B cell (primary cell): ENCODE data around the gene LYRM1. TPM values are rescaled to one million over a fixed set of nuclear protein-coding genes. Genes with fewer than 3 reads are reported as not detected.

Experiments
- ATAC-seq: fragments of 200-7000 bp; cut with Tn5 transposase; one replicate; pipeline ENCODE4 v1.10.0; 2021; ENCODE audit warnings: low read depth, mild to moderate bottlenecking, moderate number of reproducible peaks, moderate library complexity
- CTCF ChIA-PET: fragments of 350-600 bp; sonication (Branson Sonifier 250); formaldehyde crosslinking; loops from one replicate; lab custom pipeline; 2021; ENCODE audit warnings: antibody characterized with exemption, inconsistent platforms; lab: Charles Lee
- POLR2A ChIA-PET: fragments of 350-600 bp; sonication (Branson Sonifier 250); formaldehyde crosslinking; loops from one replicate; lab custom pipeline; 2021; ENCODE audit warnings: antibody characterized with exemption; lab: Charles Lee
- DNase-seq: peaks from one replicate; pipeline ENCODE4 v3.0.0; 2013
- H2AFZ ChIP-seq: 2 replicates; pipeline ENCODE4 v1.6.1; 2012; ENCODE audit warnings: mild to moderate bottlenecking, low read depth, low read length; ENCODE audit not compliant: insufficient read depth, poor library complexity, severe bottlenecking
- H3K27ac ChIP-seq, 2 donors: 1 replicate in 1 of 2; 2 replicates in 1 of 2; pipeline ENCODE4 v1.5.1; 2012 to 2013; ENCODE audit warnings: low read length in 2 of 2, mild to moderate bottlenecking in 2 of 2, moderate library complexity in 1 of 2
- H3K27me3 ChIP-seq, 4 experiments: fragments of 200-600 bp in 1 of 4; sonication (generic) in 1 of 4; replicated peaks in 1 of 4; 1 replicate in 2 of 4; 2 replicates in 2 of 4; pipeline versions ENCODE4 v1.6.1 to v1.7.0; 2013 to 2016; ENCODE audit warnings: low read length in 3 of 4, mild to moderate bottlenecking in 2 of 4, mixed read lengths in 1 of 4, moderate library complexity in 1 of 4; ENCODE audit not compliant: insufficient read depth in 4 of 4, control insufficient read depth in 3 of 4; ENCODE audit errors: control extremely low read depth in 1 of 4
- H3K36me3 ChIP-seq, 2 experiments: replicated peaks in 1 of 2; 1 replicate in 1 of 2; 2 replicates in 1 of 2; pipeline versions ENCODE4 v1.6.1 to v1.7.1; 2013; ENCODE audit warnings: low read length in 1 of 2; ENCODE audit not compliant: insufficient read depth in 2 of 2, control insufficient read depth in 1 of 2; ENCODE audit errors: control extremely low read depth in 1 of 2, extremely low read depth in 1 of 2
- H3K4me1 ChIP-seq, 2 donors: fragments of 200-600 bp in 1 of 2; sonication (generic) in 1 of 2; 1 replicate in 1 of 2; 2 replicates in 1 of 2; pipeline versions ENCODE4 v1.5.1 to v1.6.1; 2013 to 2017; ENCODE audit warnings: low read length in 2 of 2; ENCODE audit not compliant: control insufficient read depth in 2 of 2, insufficient read depth in 2 of 2
- H3K4me2 ChIP-seq: replicated peaks from 2 replicates; pipeline ENCODE3; 2012; ENCODE audit warnings: mild to moderate bottlenecking, low read depth, low read length; ENCODE audit not compliant: poor library complexity, severe bottlenecking
- H3K4me3 ChIP-seq, 5 experiments: fragments of 200-600 bp in 1 of 5; sonication (generic) in 1 of 5; 1 replicate in 3 of 5; 2 replicates in 2 of 5; pipeline versions ENCODE4 v1.5.1 to v1.7.0; 2011 to 2016; ENCODE audit warnings: low read length in 4 of 5, mild to moderate bottlenecking in 4 of 5, low read depth in 2 of 5, control low read depth in 1 of 5, moderate library complexity in 1 of 5; ENCODE audit not compliant: insufficient read depth in 1 of 5; ENCODE audit errors: control extremely low read depth in 1 of 5, extremely low read depth in 1 of 5
- H3K79me2 ChIP-seq: fragments of 200-600 bp; sonication (generic); one replicate; pipeline ENCODE4 v1.6.0; 2016; ENCODE audit warnings: low read length; ENCODE audit not compliant: control insufficient read depth, insufficient read depth
- H3K9ac ChIP-seq: fragments of 200-600 bp; sonication (generic); 2 replicates; pipeline ENCODE4 v1.6.1; 2017; ENCODE audit warnings: mild to moderate bottlenecking, low read length, moderate library complexity
- H3K9me3 ChIP-seq, 3 donors: one replicate each; pipeline versions ENCODE4 v1.6.1 to v1.7.1; 2013; ENCODE audit warnings: low read length in 2 of 3; ENCODE audit not compliant: control insufficient read depth in 2 of 3, insufficient read depth in 1 of 3; ENCODE audit errors: control extremely low read depth in 1 of 3
- H4K20me1 ChIP-seq: 2 replicates; pipeline ENCODE4 v1.6.0; 2012; ENCODE audit warnings: mild to moderate bottlenecking, low read length; ENCODE audit not compliant: insufficient read depth, control insufficient read depth, poor library complexity, severe bottlenecking
- H3K27ac Mint-ChIP-seq: one replicate; pipeline ENCODE4 v1.8.0; 2021; ENCODE audit warnings: mixed read lengths
- H3K27me3 Mint-ChIP-seq: one replicate; pipeline ENCODE4 v1.8.0; 2021; ENCODE audit warnings: mixed read lengths
- H3K4me1 Mint-ChIP-seq: one replicate; pipeline ENCODE4 v1.8.0; 2021; ENCODE audit warnings: mixed read lengths
- H3K4me3 Mint-ChIP-seq: one replicate; pipeline ENCODE4 v1.8.0; 2021; ENCODE audit warnings: mixed read lengths
- H3K9me3 Mint-ChIP-seq: one replicate; pipeline ENCODE4 v1.8.0; 2022; ENCODE audit warnings: mixed read lengths; ENCODE audit not compliant: insufficient read depth
- EZH2 ChIP-seq: IDR thresholded peaks from 2 replicates; pipeline ENCODE4 v1.6.1; 2012; ENCODE audit warnings: borderline replicate concordance, low read depth, mild to moderate bottlenecking, moderate library complexity, low read length; ENCODE audit not compliant: insufficient read depth, poor library complexity, severe bottlenecking
- WGBS: methylation state at CpG from one replicate; pipeline ENCODE4 v1.1.5; 2013; ENCODE audit warnings: missing lambda C conversion rate; ENCODE audit not compliant: insufficient coverage; 5-methylcytosine and 5-hydroxymethylcytosine counted together
- intact Hi-C: fragments of 100-400 bp; cut with micrococcal nuclease; formaldehyde crosslinking; loops from one replicate; pipeline ENCODE4 v1.10.0; 2022
- polyA plus RNA-seq: library from polyadenylated mRNA; depleted of rRNA; stranded (reverse); fragments of >200 nt; gene quantifications from 2 replicates; pipeline ENCODE4 v1.2.3, GENCODE V29; 2012
- total RNA-seq, 2 donors: library from RNA; stranded (reverse); fragments of 120-200 nt in 1 of 2; gene quantifications; 1 replicate in 1 of 2; 2 replicates in 1 of 2; pipeline versions ENCODE4 v1.2.3 to v1.2.4, GENCODE V29; 2013 to 2022
- TF ChIP-seq, protein P1 (sequence below): fragments of 200-600 bp; IDR thresholded peaks from one replicate; pipeline ENCODE4 v1.8.0; 2022; ENCODE audit warnings: antibody characterized with exemption, mild to moderate bottlenecking

Gene LYRM1
- total and polyA plus RNA-seq, 2 donors (not counting 1 experiment from before 2014, with no cell fraction given): 20.0 to 21.8 TPM

DNA sequence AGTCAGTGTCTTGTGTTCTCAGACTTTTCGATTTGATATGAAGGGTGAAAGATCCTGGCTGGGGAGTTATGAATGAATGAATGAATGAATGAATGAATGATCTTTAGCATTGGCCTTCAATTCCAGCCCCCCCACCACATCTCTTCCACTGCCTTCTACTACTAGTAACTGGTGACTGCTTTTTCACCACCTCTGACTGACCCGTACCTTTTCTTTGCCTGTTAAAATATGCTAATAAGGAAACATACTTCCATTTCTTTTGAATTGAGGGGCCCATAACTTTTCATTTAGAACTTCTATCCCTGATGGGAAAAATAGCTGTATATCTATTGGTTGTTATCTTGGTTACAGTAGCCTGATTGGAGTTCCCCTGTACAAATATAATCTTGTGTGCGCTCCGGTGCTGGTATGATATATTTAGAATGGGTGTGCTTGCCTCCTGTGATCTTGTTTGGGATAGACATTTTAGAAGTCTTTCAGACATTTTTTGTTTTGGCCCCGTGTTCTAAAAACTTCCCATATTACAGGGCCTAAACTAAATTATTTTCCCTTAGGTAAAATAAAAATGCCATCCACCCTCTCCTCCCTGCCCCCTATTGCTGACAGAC is 3.4 kb downstream of the LYRM1 start:
- ATAC-seq: no peak
- Mint-ChIP-seq H3K9me3 (no peaks in the 10 kb centered on the region), H3K4me1 (peaks cover 58% of the 10 kb centered on the region), H3K4me3 (peak overlapping the region; percentile 46), H3K27me3 (no peaks in the 10 kb centered on the region), H3K27ac (peak overlapping the region; percentile 68)
- Histone ChIP-seq H3K79me2 (peaks cover 72% of the 10 kb centered on the region), H2AFZ (no peak overlapping the region), H3K27me3 (no peaks in the 10 kb centered on the region), H3K9me3 (no peaks in the 10 kb centered on the region), H3K36me3 (no peaks in the 10 kb centered on the region), H3K4me2 (peak overlapping the region; percentile 49), H3K4me3 (no peak overlapping the region), H3K4me1 (peaks cover 52% of the 10 kb centered on the region in 2 donors), H3K9ac (no peak overlapping the region), H3K27ac (peak overlapping the region; percentile 52 to 57), H4K20me1 (peaks cover 35% of the 10 kb centered on the region)
- intact Hi-C loops: loop anchor here (1.0 to 10.0 kb wide), 4 partner anchors 30 to 1349 kb away; partner anchors contain the start of gene VPS35L
- ChIA-PET POLR2A (no interaction called here), CTCF (interaction anchor here (0.6 to 2.2 kb wide), 3 partner anchors 29 to 650 kb away, joined by 3 to 4 read pairs (median 3); no protein-coding TSS in a partner anchor)
- WGBS: no CpG with 5 or more reads among the region's 5 CpGs
- TF ChIP-seq, protein P1, sequence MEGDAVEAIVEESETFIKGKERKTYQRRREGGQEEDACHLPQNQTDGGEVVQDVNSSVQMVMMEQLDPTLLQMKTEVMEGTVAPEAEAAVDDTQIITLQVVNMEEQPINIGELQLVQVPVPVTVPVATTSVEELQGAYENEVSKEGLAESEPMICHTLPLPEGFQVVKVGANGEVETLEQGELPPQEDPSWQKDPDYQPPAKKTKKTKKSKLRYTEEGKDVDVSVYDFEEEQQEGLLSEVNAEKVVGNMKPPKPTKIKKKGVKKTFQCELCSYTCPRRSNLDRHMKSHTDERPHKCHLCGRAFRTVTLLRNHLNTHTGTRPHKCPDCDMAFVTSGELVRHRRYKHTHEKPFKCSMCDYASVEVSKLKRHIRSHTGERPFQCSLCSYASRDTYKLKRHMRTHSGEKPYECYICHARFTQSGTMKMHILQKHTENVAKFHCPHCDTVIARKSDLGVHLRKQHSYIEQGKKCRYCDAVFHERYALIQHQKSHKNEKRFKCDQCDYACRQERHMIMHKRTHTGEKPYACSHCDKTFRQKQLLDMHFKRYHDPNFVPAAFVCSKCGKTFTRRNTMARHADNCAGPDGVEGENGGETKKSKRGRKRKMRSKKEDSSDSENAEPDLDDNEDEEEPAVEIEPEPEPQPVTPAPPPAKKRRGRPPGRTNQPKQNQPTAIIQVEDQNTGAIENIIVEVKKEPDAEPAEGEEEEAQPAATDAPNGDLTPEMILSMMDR: no peak
- TF ChIP-seq EZH2: no peak
- no peak for DNase-seq

DNA sequence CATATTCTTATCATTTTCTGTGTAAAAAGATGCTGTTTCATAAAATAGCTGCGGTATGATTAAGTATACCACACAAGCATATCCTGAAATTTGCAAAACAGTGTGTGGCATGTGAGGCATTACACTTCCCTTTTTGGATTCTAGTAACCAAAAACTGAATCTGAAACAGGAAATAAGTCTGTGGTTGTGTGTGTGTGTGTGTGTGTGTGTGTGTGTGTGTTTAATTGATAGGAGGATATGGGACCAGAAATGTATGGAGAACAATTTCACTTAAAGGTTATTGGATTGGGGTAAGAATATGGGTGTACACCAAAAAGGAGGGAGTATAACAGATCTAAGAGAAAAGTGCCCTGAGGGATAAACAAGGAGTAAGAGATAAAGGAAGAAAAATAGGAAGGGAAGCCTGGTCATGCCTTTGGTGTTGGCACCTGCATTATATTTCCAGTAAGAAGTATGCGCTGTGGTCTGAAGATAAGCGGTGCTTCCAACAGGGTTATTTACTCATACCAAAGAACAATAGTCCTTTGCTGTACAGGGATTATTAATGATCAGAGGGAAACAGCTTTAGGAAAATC is 4.0 kb downstream of the LYRM1 start:
- H3K4me3 ChIP-seq: no peak overlapping the region
- H3K36me3 ChIP-seq: no peaks in the 10 kb centered on the region
- H3K27ac Mint-ChIP-seq: peak overlapping the region; percentile 68
- H3K79me2 ChIP-seq: peaks cover 77% of the 10 kb centered on the region
- peak; percentile 90 for DNase-seq
- H3K4me3 Mint-ChIP-seq: peak overlapping the region; percentile 46
- H3K4me1 Mint-ChIP-seq: peaks cover 52% of the 10 kb centered on the region
- peaks cover 46 to 47% of the 10 kb centered on the region in 2 donors for H3K4me1 ChIP-seq
- H3K9ac ChIP-seq: no peak overlapping the region
- no peak for TF ChIP-seq EZH2
- TF ChIP-seq, protein P1: no peak
- H3K9me3 ChIP-seq: no peaks in the 10 kb centered on the region
- ATAC-seq: peak; percentile 11
- intact Hi-C loops: loop anchor here (1.0 to 10.0 kb wide), 4 partner anchors 30 to 1350 kb away; partner anchors contain the start of gene VPS35L
- H3K27me3 Mint-ChIP-seq: no peaks in the 10 kb centered on the region
- WGBS: no CpG with 5 or more reads among the region's 3 CpGs
- ChIA-PET POLR2A (interaction anchor here (0.6 kb wide), 1 partner anchor 456 kb away, joined by 4 read pairs; no protein-coding TSS in a partner anchor), CTCF (interaction anchor here (0.6 to 2.2 kb wide), 3 partner anchors 30 to 649 kb away, joined by 3 to 4 read pairs (median 3); no protein-coding TSS in a partner anchor)
- H3K9me3 Mint-ChIP-seq: no peaks in the 10 kb centered on the region
- no peaks in the 10 kb centered on the region for H3K27me3 ChIP-seq
- no peak overlapping the region for H2AFZ ChIP-seq
- H3K27ac ChIP-seq: peak overlapping the region; percentile 52 to 57
- H3K4me2 ChIP-seq: peak overlapping the region; percentile 49
- H4K20me1 ChIP-seq: peaks cover 35% of the 10 kb centered on the region
